Mesenchymal stem cell (in vitro differentiated cells and primary cell): ENCODE measurements around the gene NUCKS1.
A peak's percentile ranks its signal among the peaks of the same experiment; 100 is the strongest.

Experiments
- DNase-seq: peaks from one replicate; pipeline ENCODE4 v3.0.0-alpha.2; 2013
- H2AFZ ChIP-seq: one replicate; pipeline ENCODE4 v1.6.1; 2013; ENCODE audit warnings: low read depth, mild to moderate bottlenecking, control low read depth, inconsistent platforms, low read length, moderate library complexity
- H2AK5ac ChIP-seq: 2 replicates; pipeline ENCODE4 v1.6.1; 2013; ENCODE audit warnings: low read length, moderate library complexity, mild to moderate bottlenecking, inconsistent platforms; ENCODE audit not compliant: severe bottlenecking
- H2BK120ac ChIP-seq: one replicate; pipeline ENCODE4 v1.6.1; 2013; ENCODE audit warnings: low read depth, mild to moderate bottlenecking, inconsistent platforms, low read length, moderate library complexity
- H2BK12ac ChIP-seq, 2 experiments: one replicate each; pipeline ENCODE4 v1.6.1; 2013; ENCODE audit warnings: inconsistent platforms in 2 of 2, low read length in 2 of 2, mild to moderate bottlenecking in 2 of 2, moderate library complexity in 2 of 2, control low read depth in 1 of 2
- H2BK15ac ChIP-seq: one replicate; pipeline ENCODE4 v1.6.1; 2013; ENCODE audit warnings: mild to moderate bottlenecking, low read depth, inconsistent platforms; ENCODE audit not compliant: poor library complexity, severe bottlenecking
- H2BK5ac ChIP-seq: 2 replicates; pipeline ENCODE4 v1.6.1; 2013; ENCODE audit warnings: low read depth, mild to moderate bottlenecking, low read length, control low read depth, inconsistent platforms; ENCODE audit not compliant: poor library complexity, severe bottlenecking
- H3K14ac ChIP-seq, 2 experiments: one replicate each; pipeline ENCODE4 v1.6.1; 2013; ENCODE audit warnings: inconsistent platforms in 2 of 2, low read length in 2 of 2, control low read depth in 1 of 2, mild to moderate bottlenecking in 1 of 2, moderate library complexity in 1 of 2
- H3K18ac ChIP-seq, 2 experiments: one replicate each; pipeline ENCODE4 v1.6.1; 2013; ENCODE audit warnings: inconsistent platforms in 2 of 2, low read length in 2 of 2, control low read depth in 1 of 2, low read depth in 1 of 2, mild to moderate bottlenecking in 1 of 2
- H3K23ac ChIP-seq, 2 experiments: one replicate each; pipeline ENCODE4 v1.6.1; 2013; ENCODE audit warnings: inconsistent platforms in 2 of 2, low read length in 2 of 2, mild to moderate bottlenecking in 2 of 2, moderate library complexity in 2 of 2, control low read depth in 1 of 2
- H3K27ac ChIP-seq: 2 replicates; pipeline ENCODE4 v1.5.1; 2013; ENCODE audit warnings: mild to moderate bottlenecking, moderate library complexity, low read length, control low read depth, inconsistent platforms; ENCODE audit not compliant: poor library complexity, severe bottlenecking
- H3K27me3 ChIP-seq, 2 experiments: 2 replicates each; pipeline versions ENCODE4 v1.6.1 to v1.7.0; 2013; ENCODE audit warnings: low read length in 2 of 2, mild to moderate bottlenecking in 2 of 2, moderate library complexity in 2 of 2, control low read depth in 1 of 2, inconsistent platforms in 1 of 2; ENCODE audit not compliant: control insufficient read depth in 1 of 2, insufficient read depth in 1 of 2
- H3K36me3 ChIP-seq, 2 experiments: 2 replicates each; pipeline versions ENCODE4 v1.6.1 to v1.7.0; 2013; ENCODE audit warnings: low read length in 2 of 2, control low read depth in 1 of 2, inconsistent platforms in 1 of 2, low read depth in 1 of 2, mild to moderate bottlenecking in 1 of 2; ENCODE audit not compliant: insufficient read depth in 2 of 2, control insufficient read depth in 1 of 2
- H3K4ac ChIP-seq, 2 experiments: one replicate each; pipeline ENCODE4 v1.6.1; 2013; ENCODE audit warnings: inconsistent platforms in 2 of 2, low read length in 2 of 2, mild to moderate bottlenecking in 2 of 2, moderate library complexity in 2 of 2, control low read depth in 1 of 2, low read depth in 1 of 2
- H3K4me1 ChIP-seq: 2 replicates; pipeline ENCODE4 v1.6.1; 2013; ENCODE audit warnings: low read depth, low read length, control low read depth; ENCODE audit not compliant: control insufficient read depth, insufficient read depth
- H3K4me2 ChIP-seq: 2 replicates; pipeline ENCODE4 v1.6.1; 2013; ENCODE audit warnings: low read length, mild to moderate bottlenecking, inconsistent platforms; ENCODE audit not compliant: poor library complexity, severe bottlenecking
- H3K4me3 ChIP-seq, 2 experiments: 2 replicates each; pipeline versions ENCODE4 v1.5.1 to v1.7.0; 2013; ENCODE audit warnings: low read length in 2 of 2, mild to moderate bottlenecking in 2 of 2, control low read depth in 1 of 2, low read depth in 1 of 2; ENCODE audit not compliant: insufficient read depth in 1 of 2
- H3K79me1 ChIP-seq: replicated peaks from 2 replicates; pipeline ENCODE4 v1.6.1; 2013; ENCODE audit warnings: mild to moderate bottlenecking, control low read depth, low read length, inconsistent platforms; ENCODE audit not compliant: poor library complexity, severe bottlenecking
- H3K9ac ChIP-seq: 2 replicates; pipeline ENCODE4 v1.7.0; 2013; ENCODE audit warnings: mild to moderate bottlenecking, low read length, moderate library complexity
- H3K9me3 ChIP-seq: 2 replicates; pipeline ENCODE4 v1.7.0; 2013; ENCODE audit warnings: mild to moderate bottlenecking, low read length; ENCODE audit not compliant: control insufficient read depth
- H4K8ac ChIP-seq: one replicate; pipeline ENCODE4 v1.6.1; 2013; ENCODE audit warnings: inconsistent platforms, mild to moderate bottlenecking, low read length, moderate library complexity
- H4K91ac ChIP-seq: one replicate; pipeline ENCODE4 v1.6.1; 2013; ENCODE audit warnings: mild to moderate bottlenecking, low read length, inconsistent platforms
- WGBS: methylation state at CpG from one replicate; pipeline ENCODE4 v1.1.7; 2013; ENCODE audit warnings: mixed read lengths; 5-methylcytosine and 5-hydroxymethylcytosine counted together

NUCKS1 gene

DNA sequence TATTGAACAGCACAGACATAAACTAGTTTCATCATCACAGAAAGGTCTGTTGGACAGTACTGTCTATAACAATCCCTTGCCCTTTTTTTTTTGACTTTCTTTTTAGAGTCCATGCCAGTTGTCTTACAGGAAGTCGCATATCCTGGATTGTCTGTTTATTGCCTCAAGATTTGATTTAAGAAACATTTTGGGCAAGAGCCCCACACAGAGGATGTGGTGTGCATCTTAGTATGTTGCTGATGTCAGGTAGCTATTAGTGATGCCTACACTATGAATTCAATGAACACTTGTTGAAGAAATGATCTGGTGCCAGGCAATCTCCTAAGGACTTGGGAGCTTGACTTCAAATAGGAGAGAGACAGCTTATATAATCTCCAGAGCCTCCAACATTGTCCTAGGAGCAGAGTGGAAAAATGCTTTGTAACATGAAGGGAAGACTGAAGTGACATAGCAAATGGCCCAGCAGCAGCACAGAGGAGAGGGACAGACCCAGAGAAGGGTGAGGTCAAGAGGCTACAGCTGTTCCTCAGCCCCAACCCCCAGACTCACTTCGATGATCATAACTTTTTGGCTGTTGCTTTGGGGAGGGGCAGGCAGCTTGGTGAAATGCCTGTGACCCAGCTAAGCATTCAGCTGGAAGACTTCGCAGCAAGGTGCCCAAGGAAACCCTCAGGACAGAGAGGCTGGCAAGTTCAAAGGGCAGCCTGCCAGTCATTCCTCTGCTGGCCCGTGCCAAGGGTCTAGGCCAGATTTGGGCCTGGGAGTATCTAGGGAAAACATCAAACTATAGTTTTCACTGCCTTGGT lies 32.8 kb upstream of the NUCKS1 start:
- H3K9me3 ChIP-seq, result no peaks in the 10 kb centered on the region
- H2AFZ ChIP-seq, result no peak overlapping the region
- H3K27ac ChIP-seq, result no peak overlapping the region
- no peak overlapping the region for H3K9ac ChIP-seq
- WGBS, result 81% methylated on average over 4 of the region's 4 CpGs
- no peak overlapping the region for H2BK120ac ChIP-seq
- no peak overlapping the region for H4K91ac ChIP-seq
- H2BK12ac ChIP-seq, result no peak overlapping the region
- DNase-seq, result no peak
- no peak overlapping the region for H3K4me2 ChIP-seq
- no peak overlapping the region for H3K4ac ChIP-seq
- no peak overlapping the region for H2BK15ac ChIP-seq
- no peak overlapping the region for H3K18ac ChIP-seq
- H2BK5ac ChIP-seq, result no peak overlapping the region
- H3K14ac ChIP-seq, result no peak overlapping the region
- no peak overlapping the region for H3K4me3 ChIP-seq
- H3K36me3 ChIP-seq, result no peaks in the 10 kb centered on the region
- no peaks in the 10 kb centered on the region for H3K27me3 ChIP-seq
- no peaks in the 10 kb centered on the region for H3K79me1 ChIP-seq
- no peak overlapping the region for H3K23ac ChIP-seq
- H4K8ac ChIP-seq, result no peak overlapping the region
- peaks cover 2% of the 10 kb centered on the region for H3K4me1 ChIP-seq
- H2AK5ac ChIP-seq, result no peak overlapping the region

DNA sequence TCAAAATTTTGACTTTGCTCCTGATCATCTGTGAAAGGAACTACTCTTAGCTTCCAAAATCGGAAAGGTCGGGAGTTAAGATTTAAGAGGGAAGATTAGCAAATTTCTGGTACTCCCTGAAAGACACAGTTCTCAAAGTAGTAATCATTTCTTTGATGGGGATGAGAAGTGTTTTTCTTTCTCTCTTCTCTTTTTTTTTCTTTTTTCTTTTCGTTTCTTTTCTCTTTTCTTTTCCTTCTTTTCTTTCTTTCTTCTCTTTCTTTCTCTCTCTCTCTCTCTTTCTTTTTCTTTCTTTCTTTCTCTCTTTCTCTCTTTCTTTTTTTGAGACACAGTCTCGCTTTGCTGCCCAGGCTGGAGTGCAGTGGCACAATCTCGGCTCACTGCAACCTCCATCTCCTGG lies 30.4 kb upstream of the NUCKS1 start:
- no peaks in the 10 kb centered on the region for H3K9me3 ChIP-seq
- H2BK120ac ChIP-seq, result no peak overlapping the region
- no peak overlapping the region for H3K18ac ChIP-seq
- no peak overlapping the region for H3K27ac ChIP-seq
- no peak overlapping the region for H2AFZ ChIP-seq
- H4K91ac ChIP-seq, result no peak overlapping the region
- H3K4ac ChIP-seq, result no peak overlapping the region
- WGBS, result 94% methylated on average over 3 of the region's 5 CpGs
- no peaks in the 10 kb centered on the region for H3K36me3 ChIP-seq
- H3K4me1 ChIP-seq, result peaks cover 2% of the 10 kb centered on the region
- H3K9ac ChIP-seq, result no peak overlapping the region
- H2AK5ac ChIP-seq, result no peak overlapping the region
- no peak overlapping the region for H3K23ac ChIP-seq
- no peak overlapping the region for H4K8ac ChIP-seq
- no peak overlapping the region for H3K14ac ChIP-seq
- DNase-seq, result no peak
- H2BK12ac ChIP-seq, result no peak overlapping the region
- no peak overlapping the region for H3K4me3 ChIP-seq
- no peak overlapping the region for H2BK5ac ChIP-seq
- no peaks in the 10 kb centered on the region for H3K79me1 ChIP-seq
- H3K4me2 ChIP-seq, result no peak overlapping the region
- H2BK15ac ChIP-seq, result no peak overlapping the region
- H3K27me3 ChIP-seq, result no peaks in the 10 kb centered on the region

- Histone ChIP-seq H3K27me3 (no peaks in the 10 kb centered on the region), H2BK120ac (no peak overlapping the region), H3K9ac (no peak overlapping the region), H3K4ac (no peak overlapping the region), H2BK12ac (no peak overlapping the region), H3K79me1 (peaks cover under 1% of the 10 kb centered on the region), H4K8ac (no peak overlapping the region), H3K23ac (no peak overlapping the region), H2AK5ac (no peak overlapping the region), H3K4me1 (peaks cover 5% of the 10 kb centered on the region), H3K18ac (no peak overlapping the region), H4K91ac (no peak overlapping the region), H2AFZ (no peak overlapping the region), H2BK15ac (no peak overlapping the region), H3K4me3 (no peak overlapping the region), H3K27ac (no peak overlapping the region), H3K14ac (no peak overlapping the region), H3K36me3 (peaks cover 0 to under 1% of the 10 kb centered on the region in 2 experiments), H2BK5ac (no peak overlapping the region), H3K4me2 (no peak overlapping the region), H3K9me3 (no peaks in the 10 kb centered on the region)
- DNase-seq, result no peak
- 96% methylated on average over 2 of the region's 2 CpGs for WGBS
Measured at GRCh38 chr1:205777994-205778393, 28.0 kb upstream of the NUCKS1 start.

DNA sequence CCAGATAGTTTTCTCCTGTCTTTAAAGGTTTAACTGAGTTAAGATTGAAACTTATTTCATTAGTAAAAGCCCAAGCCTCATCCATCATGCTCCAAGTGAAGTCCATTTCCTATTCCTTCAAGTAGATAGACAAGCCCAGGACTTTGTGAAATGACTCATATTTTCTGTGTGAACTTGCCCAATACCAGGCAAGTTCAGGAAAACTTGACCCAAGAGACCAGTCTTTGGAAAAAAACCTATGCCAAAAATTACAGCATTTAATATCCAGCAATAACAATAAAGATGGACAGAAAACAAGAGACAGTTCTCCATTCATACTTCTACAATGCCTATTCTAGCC lies 25.7 kb upstream of the NUCKS1 start:
- Histone ChIP-seq H3K14ac (no peak overlapping the region), H2BK15ac (no peak overlapping the region), H2AK5ac (no peak overlapping the region), H3K4me3 (peak overlapping the region in 1 of 2 experiments; percentile 91), H2BK120ac (no peak overlapping the region), H3K79me1 (peaks cover 5% of the 10 kb centered on the region), H3K4me2 (no peak overlapping the region), H4K91ac (no peak overlapping the region), H3K36me3 (peaks cover 0 to 10% of the 10 kb centered on the region in 2 experiments), H3K9me3 (no peaks in the 10 kb centered on the region), H2AFZ (no peak overlapping the region), H3K4ac (no peak overlapping the region), H3K27me3 (no peaks in the 10 kb centered on the region), H3K27ac (no peak overlapping the region), H3K9ac (peak overlapping the region; percentile 89), H4K8ac (no peak overlapping the region), H2BK5ac (no peak overlapping the region), H2BK12ac (no peak overlapping the region), H3K23ac (no peak overlapping the region), H3K4me1 (peaks cover 5% of the 10 kb centered on the region), H3K18ac (no peak overlapping the region)
- peak; percentile 82 for DNase-seq
